Measurements from ENCODE around the gene DOCK11.

- TF ChIP-seq CTCF (IDR thresholded peaks at IDR 0.05) (no peak), POLR2A (IDR thresholded peaks at IDR 0.05) (no peak), EP300 (IDR thresholded peaks at IDR 0.05) (no peak)
Measured at GRCh38 chrX:118583781-118584180, 88.2 kb downstream of the DOCK11 start.
